Upper lobe of right lung (tissue), 1 donor: ENCODE measurements around the gene KPNA3. TPM values are rescaled to one million over a fixed set of nuclear protein-coding genes. Genes with fewer than 3 reads are reported as not detected.

Source experiments
- ATAC-seq: fragments of 200-7000 bp; cut with Tn5 transposase; one replicate; pipeline ENCODE4 v1.9.1; 2020; ENCODE audit warnings: mild to moderate bottlenecking, moderate library complexity
- DNase-seq: peaks from one replicate; pipeline ENCODE4 v3.0.0-alpha.2; 2020
- H3K27ac ChIP-seq: fragments of 200-600 bp; one replicate; pipeline ENCODE4 v1.8.0; 2022
- H3K27me3 ChIP-seq: fragments of 200-600 bp; one replicate; pipeline ENCODE4 v1.8.0; 2022; ENCODE audit warnings: mild to moderate bottlenecking
- H3K36me3 ChIP-seq: fragments of 200-600 bp; one replicate; pipeline ENCODE4 v1.8.0; 2022
- H3K4me1 ChIP-seq: fragments of 200-600 bp; one replicate; pipeline ENCODE4 v1.8.0; 2022
- H3K4me3 ChIP-seq: fragments of 200-600 bp; one replicate; pipeline ENCODE4 v1.8.0; 2022; ENCODE audit warnings: mild to moderate bottlenecking
- H3K9me3 ChIP-seq: fragments of 200-600 bp; one replicate; pipeline ENCODE4 v1.8.0; 2022
- CTCF ChIP-seq: fragments of 200-600 bp; IDR thresholded peaks from one replicate; pipeline ENCODE4 v1.8.0; 2022; ENCODE audit warnings: antibody characterized with exemption
- intact Hi-C: fragments of 100-400 bp; cut with DNase I; formaldehyde crosslinking; loops from one replicate; pipeline ENCODE4 v1.11.0; 2022
- total RNA-seq: library from RNA; stranded (reverse); fragmentation: NEBNext Ultra II Directional; extraction: Animal tissue kit (Norgen Biotek cat#: 25700); gene quantifications from one replicate; pipeline ENCODE4 v1.2.1, GENCODE V29; 2021
- donor health status: DM: no; HTN: yes; CAD: no; lungs with severe emphysema.

Gene KPNA3
- total RNA-seq, 1 donor from 2014 or later = 35.7 TPM

GRCh38 chr13:49667773-49668172 lies 124.7 kb downstream of the KPNA3 start:
- H3K4me3 ChIP-seq = no peak overlapping the region
- H3K27ac ChIP-seq = no peak overlapping the region
- DNase-seq (no peak), ATAC-seq (no peak)
- no peaks in the 10 kb centered on the region for H3K27me3 ChIP-seq
- intact Hi-C loops = no loop called here
- no peaks in the 10 kb centered on the region for H3K9me3 ChIP-seq
- no peak for TF ChIP-seq CTCF
- H3K36me3 ChIP-seq = peaks cover 3% of the 10 kb centered on the region
- H3K4me1 ChIP-seq = no peaks in the 10 kb centered on the region

GRCh38 chr13:49664606-49665005 lies 127.9 kb downstream of the KPNA3 start:
- H3K9me3 ChIP-seq = no peaks in the 10 kb centered on the region
- intact Hi-C loops = no loop called here
- DNase-seq = no peak

GRCh38 chr13:49657241-49657641 lies 135.2 kb downstream of the KPNA3 start:
- H3K36me3 ChIP-seq = no peaks in the 10 kb centered on the region
- H3K9me3 ChIP-seq = no peaks in the 10 kb centered on the region
- no peak for ATAC-seq
- intact Hi-C loops = no loop called here
- H3K4me3 ChIP-seq = no peak overlapping the region
- TF ChIP-seq CTCF = no peak
- H3K27me3 ChIP-seq = no peaks in the 10 kb centered on the region
- no peak for DNase-seq
- H3K27ac ChIP-seq = no peak overlapping the region
- no peaks in the 10 kb centered on the region for H3K4me1 ChIP-seq

More at GRCh38 chr13:49664606-49665005, 127.9 kb downstream of the KPNA3 start:
- no peak for TF ChIP-seq CTCF
- Histone ChIP-seq H3K27ac (no peak overlapping the region), H3K4me1 (no peaks in the 10 kb centered on the region), H3K27me3 (no peaks in the 10 kb centered on the region), H3K4me3 (no peak overlapping the region), H3K36me3 (peaks cover 3% of the 10 kb centered on the region)
- ATAC-seq = no peak

- Histone ChIP-seq H3K27ac (no peak overlapping the region), H3K27me3 (no peaks in the 10 kb centered on the region), H3K4me3 (no peak overlapping the region), H3K36me3 (no peaks in the 10 kb centered on the region), H3K4me1 (no peaks in the 10 kb centered on the region), H3K9me3 (no peaks in the 10 kb centered on the region)
- intact Hi-C loops = no loop called here
- DNase-seq (no peak), ATAC-seq (no peak)
- TF ChIP-seq CTCF = no peak
Measured at GRCh38 chr13:49655906-49656305, 136.6 kb downstream of the KPNA3 start.

- no peak for TF ChIP-seq CTCF
- intact Hi-C loops = no loop called here
Measured at GRCh38 chr13:49654011-49654410, 138.5 kb downstream of the KPNA3 start.

GRCh38 chr13:49653478-49653877 lies 139.0 kb downstream of the KPNA3 start:
- Histone ChIP-seq H3K27me3 (no peaks in the 10 kb centered on the region), H3K9me3 (no peaks in the 10 kb centered on the region), H3K27ac (no peak overlapping the region), H3K36me3 (no peaks in the 10 kb centered on the region), H3K4me3 (no peak overlapping the region), H3K4me1 (no peaks in the 10 kb centered on the region)
- no peak for DNase-seq
- no peak for TF ChIP-seq CTCF
- intact Hi-C loops = no loop called here
- ATAC-seq = no peak

More at GRCh38 chr13:49654011-49654410, 138.5 kb downstream of the KPNA3 start:
- Histone ChIP-seq H3K4me3 (no peak overlapping the region), H3K27me3 (no peaks in the 10 kb centered on the region), H3K27ac (no peak overlapping the region), H3K9me3 (no peaks in the 10 kb centered on the region), H3K4me1 (no peaks in the 10 kb centered on the region), H3K36me3 (no peaks in the 10 kb centered on the region)
- ATAC-seq (no peak), DNase-seq (no peak)
